Stimulated activated CD4-positive, alpha-beta T cell treated with anti-CD3 and anti-CD28 coated beads, Interleukin-12 subunit alpha, Interleukin-12 subunit beta, amount 100 ng/mL, for 24 hours (primary cell): ENCODE data around the gene PLK3.
"Not testable (repeated sequence)": the region's sequence is repeated elsewhere in the genome, so short reads cannot be mapped to it uniquely, and the experiment has no call there.

Experiments used
- DNase-seq, 2 experiments: peaks; one replicate each; pipeline ENCODE4 v3.0.0-alpha.2; 2020; ENCODE audit warnings: low read depth in 2 of 2

PLK3 gene

DNA sequence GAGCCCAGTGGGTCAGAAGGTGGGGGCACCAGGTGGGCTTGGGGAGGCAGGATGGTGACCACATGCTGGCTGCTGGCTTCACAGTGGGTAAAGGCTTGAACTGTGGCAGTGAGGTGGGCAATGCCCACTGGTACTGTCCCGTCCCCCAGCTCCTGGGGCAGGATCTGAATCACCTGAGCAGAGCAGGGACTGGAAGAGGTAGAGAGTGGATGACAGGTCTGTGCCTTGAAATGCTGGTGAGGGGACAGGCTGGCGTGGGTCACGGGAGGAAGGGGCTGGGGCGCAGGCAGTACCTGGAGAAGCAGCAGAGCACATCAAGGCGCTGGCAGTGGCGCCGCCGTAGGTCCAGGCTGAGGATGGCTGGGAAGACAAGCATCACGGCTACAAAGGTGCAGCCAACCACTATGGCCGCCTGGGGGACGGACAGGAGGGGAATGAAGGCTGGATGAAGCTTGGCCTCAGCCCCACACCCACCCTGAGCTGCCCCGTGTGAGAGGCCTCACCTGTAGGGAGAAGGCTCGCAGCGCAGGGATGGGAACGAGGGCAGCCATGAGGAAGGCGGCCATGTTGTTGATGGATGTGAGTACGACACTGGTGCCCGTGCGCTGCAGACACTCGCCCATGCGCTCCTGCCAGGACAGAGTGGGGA lies 27.9 kb downstream of the PLK3 start:
- no peak for DNase-seq

GRCh38 chr1:44828841-44829440 lies 28.8 kb downstream of the PLK3 start:
- DNase-seq = no peak

DNA sequence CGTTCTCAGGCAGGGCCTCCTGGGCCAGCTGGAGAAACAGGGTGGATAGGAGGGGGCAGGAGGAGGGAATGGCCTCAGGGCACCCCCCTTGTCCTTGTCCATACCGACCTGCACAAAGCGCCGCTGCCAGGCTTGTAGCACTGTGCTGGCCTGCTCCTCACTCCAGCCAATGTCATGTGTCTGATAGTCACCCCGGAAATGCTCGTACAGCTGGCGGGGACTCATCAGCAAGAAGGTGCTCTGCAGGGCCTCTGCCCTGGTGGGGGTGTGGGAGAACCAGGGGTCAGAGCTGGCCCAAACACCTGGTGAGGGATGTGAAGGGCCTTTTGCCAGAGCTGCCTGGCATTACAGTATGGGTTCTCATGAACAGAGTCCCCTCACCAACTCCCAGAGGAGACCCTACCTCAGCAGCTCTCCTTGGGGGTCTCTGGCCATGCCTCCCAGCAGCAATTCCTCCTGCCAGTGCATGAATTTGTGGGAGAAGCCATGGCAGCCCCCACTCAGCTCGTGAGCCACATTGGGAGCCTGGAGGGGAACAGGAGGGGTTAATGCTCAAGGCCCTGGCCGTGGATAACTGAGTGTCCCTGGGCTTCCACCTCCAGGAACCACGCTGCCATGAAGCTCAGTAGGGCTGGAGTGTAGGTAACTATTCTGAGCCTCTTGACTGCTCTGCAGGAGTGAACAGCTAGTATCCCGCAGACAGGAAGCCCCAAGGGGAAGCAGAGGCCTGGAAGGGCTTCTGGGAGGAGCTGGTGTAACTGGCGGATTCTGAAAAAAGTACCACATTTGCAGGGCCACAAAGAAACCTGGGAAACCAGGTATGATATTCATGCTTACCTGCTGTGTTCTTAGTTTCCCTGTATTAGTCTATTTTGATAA lies 29.6 kb downstream of the PLK3 start:
- DNase-seq = no peak

DNA sequence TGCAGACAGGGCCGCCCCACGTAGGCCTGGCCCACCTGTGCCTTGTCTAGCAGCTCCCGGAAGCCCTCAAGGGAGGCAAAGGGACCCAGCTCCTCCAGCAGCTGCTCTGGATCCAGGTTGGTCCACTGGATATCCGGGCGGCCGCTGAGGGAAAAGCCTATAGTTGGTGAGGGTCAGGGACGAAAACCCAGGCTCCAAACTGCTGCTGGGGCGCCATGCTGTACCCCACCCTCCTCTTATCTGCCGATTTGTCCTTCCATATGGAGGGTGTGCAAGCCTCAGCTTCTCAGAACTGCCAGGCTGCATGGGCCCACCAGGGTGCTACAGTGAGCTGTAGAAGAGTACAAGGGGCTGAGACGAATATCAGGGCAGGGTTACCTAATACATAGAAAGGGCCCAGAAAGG lies 30.7 kb downstream of the PLK3 start:
- DNase-seq = no peak

GRCh38 chr1:44831516-44831915 lies 31.3 kb downstream of the PLK3 start:
- no peak for DNase-seq

DNA sequence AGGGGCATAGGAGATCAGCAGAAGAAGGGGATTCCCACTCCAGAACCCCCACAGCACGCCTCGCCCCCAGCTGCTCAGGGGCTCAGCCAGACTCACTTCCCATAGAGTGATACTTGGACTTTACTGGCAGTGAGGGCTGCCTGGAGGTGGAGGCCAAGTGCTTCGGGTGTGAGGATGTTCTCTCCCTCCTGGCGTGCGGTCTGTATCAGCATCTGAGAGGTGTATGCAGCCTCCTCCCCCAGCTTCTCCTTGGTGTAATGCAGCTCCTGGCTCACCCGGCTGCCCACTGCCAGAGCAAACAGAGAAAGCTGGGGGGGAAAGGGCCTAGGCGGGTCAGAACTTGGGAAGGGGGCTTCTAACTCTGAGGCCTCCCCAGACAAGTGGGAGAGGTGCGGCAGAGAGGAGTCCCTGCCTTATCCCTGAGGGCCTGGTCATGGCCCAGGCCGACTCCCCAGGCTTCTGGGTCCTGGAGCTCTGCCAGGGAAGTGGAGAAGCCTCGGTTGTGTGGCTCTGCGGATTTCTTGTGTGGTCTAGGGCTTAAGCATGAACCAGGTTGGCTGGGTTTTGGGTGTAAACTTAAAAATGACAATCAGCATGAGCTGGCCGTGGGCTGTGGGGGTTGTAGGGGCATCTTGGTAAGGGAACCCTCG lies 32.0 kb downstream of the PLK3 start:
- no peak for DNase-seq

- DNase-seq = no peak
Observed at GRCh38 chr1:44834328-44834727, 34.2 kb downstream of the PLK3 start.

DNA sequence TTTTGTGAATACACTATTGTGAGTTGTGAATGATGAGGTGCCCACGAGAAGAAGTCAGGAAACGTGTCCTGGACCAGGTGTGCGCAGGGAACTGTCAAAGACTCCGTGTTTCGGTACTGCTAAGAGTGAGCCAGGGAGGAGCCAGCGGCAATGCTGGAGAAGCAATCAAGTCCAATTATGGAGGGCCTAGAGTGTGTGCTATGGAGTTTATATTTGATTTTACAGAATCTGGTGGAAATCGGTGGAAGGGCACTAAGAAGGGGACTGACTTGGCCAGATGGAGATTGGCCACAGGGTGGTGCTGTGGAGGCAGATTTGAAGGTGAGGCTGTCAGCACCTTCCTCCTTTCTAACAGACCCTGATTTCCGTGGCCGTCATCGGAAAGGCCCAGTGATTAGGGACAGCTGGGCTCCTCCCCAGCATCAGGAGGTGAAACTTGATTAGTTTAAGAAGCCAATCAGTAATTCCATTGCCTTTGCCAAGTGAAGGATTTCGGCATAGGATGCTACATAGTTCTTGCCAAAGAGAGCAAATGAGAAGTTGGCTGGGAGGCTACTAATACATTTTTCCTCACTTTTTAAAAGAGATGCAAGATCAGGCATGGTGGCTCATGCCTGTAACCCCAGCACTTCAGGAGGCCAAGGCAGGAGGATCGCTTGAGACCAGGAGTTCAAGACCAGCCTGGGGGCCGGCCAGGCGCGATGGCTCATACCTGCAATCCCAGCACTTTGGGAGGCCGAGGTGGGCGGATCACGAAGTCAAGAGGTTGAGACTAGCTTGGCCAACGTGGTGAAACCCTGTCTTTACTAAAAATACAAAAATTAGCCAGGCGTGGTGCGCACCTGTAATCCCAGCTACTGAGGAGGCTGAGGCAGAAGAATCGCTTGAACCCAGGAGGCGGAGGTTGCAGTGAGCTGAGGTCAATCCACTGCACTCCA lies 35.8 kb downstream of the PLK3 start:
- peak; percentile 64 to 93 for DNase-seq

GRCh38 chr1:44838294-44838693 lies 38.1 kb downstream of the PLK3 start:
- DNase-seq = not testable (repeated sequence)

DNA sequence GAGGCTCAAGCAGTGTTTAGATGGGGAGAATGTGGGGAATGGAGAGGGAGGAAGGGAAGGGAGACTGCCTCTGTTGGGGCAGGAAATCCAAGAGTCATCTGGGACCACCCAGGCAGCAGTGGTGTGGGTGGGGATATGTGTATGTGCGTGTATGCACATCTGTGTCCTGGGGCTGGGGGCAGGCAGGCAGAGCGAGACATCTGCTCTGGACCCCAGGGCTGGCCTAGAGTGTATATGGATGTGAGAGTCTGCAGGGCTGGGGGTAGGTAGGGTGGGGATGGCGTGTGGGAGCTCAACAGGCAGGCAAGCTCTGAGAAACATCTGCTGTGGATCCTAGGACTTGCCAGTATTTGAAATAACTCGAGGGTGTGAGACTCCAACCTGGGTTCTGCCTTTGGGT lies 39.4 kb downstream of the PLK3 start:
- DNase-seq = no peak

DNA sequence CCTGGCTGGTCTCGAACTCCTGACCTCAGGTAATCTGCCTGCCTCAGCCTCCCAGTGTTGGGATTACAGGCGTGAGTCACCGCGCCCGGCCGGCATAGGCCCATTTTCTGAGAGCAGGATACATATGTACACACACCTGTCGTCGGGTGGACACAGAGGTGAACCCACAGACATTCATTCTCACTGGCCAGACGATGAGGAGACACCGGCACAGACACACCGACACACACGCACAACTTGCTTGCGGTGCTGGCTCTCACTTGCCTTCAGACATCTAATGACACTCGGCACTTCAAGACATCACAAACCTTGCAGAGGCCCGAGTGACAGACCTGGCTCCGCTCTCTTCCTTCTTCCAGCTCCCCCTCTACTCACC lies 42.3 kb downstream of the PLK3 start:
- no peak for DNase-seq

- no peak for DNase-seq
Observed at GRCh38 chr1:44842862-44843655, 42.9 kb downstream of the PLK3 start, which contains the start of gene PTCH2. PTCH2 (minus strand) TSS chr1:44843253; CDS start chr1:44842932, 321 bp downstream.

- no peak for DNase-seq
Observed at GRCh38 chr1:44846985-44847384, 46.8 kb downstream of the PLK3 start.

- DNase-seq = no peak
Observed at GRCh38 chr1:44847845-44848244, 47.7 kb downstream of the PLK3 start.

DNA sequence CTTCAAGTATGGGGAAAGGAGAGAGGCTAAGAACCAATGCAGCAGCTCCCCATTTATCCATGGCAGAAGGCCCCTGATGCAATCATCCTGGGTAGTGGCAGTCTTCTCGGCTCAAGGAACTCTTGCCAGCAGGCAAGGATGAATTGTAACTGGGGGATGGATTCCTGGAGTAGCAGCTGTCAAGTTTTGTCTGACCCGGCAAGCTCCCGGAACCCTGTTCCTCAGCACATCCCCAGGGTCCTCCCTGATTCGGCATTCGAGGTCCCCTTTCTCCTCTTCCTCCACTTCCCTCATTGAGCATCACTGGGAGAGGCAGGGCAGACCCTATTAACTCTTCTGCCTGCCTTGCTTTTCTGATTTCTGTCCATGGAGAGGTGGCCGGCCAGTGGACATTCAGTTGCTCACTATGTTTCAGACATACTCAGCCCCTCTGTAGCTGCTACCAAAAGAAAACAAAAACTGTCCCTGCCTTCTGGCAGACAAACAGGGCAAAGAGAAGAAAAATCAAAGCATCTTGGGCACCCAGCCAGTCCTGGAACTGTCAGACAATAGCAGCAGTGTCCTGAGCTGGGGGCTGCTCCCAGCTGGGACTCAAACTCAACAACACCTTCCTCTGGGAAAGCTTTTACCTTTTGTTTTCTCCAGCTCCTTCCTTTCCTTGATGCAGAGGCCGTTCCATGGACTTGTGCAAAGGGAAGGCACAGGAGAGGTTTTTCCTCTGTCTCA lies 48.4 kb downstream of the PLK3 start:
- no peak for DNase-seq

- DNase-seq = no peak
Observed at GRCh38 chr1:44849575-44850132, 49.5 kb downstream of the PLK3 start.

DNA sequence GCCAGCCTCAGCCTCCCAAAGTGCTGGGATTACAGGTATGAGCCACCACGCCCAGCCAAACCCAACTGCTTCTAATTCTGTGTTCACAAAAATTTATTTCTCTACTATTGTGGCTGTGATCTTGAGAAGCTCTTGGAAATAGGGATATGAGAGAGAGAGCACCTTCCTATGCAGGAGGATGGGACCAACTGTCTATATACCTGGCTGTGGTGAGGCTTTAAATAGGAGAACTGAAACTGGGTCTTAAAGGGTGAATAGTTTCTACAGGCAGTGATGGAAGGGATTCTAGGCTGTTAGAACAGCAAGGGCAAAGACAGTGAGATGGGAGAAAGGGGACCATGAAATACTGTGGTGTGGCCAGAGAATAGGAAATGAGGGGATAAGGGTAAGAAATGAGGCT lies 51.1 kb downstream of the PLK3 start:
- DNase-seq = no peak

- DNase-seq = no peak
Observed at GRCh38 chr1:44853201-44853600, 53.0 kb downstream of the PLK3 start.

GRCh38 chr1:44854970-44855369 lies 54.8 kb downstream of the PLK3 start:
- DNase-seq = no peak
